Fibroblast of mammary gland (primary cell): ENCODE data around the gene ANK3.

Source experiments
- DNase-seq: peaks from one replicate; pipeline ENCODE4 v3.0.0-alpha.2; 2010; ENCODE audit warnings: low read depth
- H3K4me3 ChIP-seq: 2 replicates; pipeline ENCODE4 v1.5.1; 2011; ENCODE audit warnings: low read depth, mild to moderate bottlenecking, low read length, moderate library complexity; ENCODE audit not compliant: control insufficient read depth
- TF ChIP-seq, protein P1 (sequence below): conservative IDR thresholded peaks from 2 replicates; pipeline ENCODE4 v1.5.1; 2011; ENCODE audit warnings: low read depth, low read length, inconsistent platforms; ENCODE audit not compliant: control insufficient read depth, insufficient read depth

The ANK3 gene

DNA sequence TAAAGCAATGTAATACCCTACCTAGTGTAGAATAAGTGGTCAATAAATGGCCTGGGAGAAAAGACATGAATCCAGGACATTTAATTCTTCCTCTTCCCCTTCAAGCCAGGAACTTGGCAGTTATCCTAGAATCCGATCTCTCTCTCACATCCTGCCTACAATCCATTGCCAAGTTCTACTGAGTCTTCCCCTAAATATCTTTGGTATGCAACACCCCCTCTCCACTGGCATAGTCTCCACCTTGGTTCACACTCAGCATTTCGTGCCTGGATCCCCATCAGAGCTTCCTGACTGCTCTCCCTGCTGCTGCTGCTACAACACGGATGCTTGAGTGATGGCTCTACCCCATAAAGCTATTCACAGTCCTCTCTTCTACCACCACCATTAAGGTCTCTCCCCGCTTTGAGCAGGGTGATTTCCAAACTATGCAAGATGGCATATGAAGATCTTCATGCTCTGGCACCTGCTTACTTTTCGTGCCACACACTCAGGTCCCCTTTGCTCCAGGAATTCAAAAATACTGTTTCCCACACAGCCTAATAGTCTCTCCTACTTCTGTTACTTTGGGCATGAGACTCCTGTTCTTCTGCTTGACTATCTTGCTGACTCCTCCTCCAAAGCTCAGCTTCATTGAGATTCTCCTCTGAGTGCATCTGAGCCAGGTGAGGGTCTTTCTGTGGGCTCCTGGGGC lies 4.8 kb downstream of the ANK3 start:
- H3K4me3 ChIP-seq = no peak overlapping the region
- TF ChIP-seq, protein P1, sequence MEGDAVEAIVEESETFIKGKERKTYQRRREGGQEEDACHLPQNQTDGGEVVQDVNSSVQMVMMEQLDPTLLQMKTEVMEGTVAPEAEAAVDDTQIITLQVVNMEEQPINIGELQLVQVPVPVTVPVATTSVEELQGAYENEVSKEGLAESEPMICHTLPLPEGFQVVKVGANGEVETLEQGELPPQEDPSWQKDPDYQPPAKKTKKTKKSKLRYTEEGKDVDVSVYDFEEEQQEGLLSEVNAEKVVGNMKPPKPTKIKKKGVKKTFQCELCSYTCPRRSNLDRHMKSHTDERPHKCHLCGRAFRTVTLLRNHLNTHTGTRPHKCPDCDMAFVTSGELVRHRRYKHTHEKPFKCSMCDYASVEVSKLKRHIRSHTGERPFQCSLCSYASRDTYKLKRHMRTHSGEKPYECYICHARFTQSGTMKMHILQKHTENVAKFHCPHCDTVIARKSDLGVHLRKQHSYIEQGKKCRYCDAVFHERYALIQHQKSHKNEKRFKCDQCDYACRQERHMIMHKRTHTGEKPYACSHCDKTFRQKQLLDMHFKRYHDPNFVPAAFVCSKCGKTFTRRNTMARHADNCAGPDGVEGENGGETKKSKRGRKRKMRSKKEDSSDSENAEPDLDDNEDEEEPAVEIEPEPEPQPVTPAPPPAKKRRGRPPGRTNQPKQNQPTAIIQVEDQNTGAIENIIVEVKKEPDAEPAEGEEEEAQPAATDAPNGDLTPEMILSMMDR = no peak
- peak; percentile 97 for DNase-seq

GRCh38 chr10:60384011-60384410 lies 5.7 kb downstream of the ANK3 start:
- peak; percentile 58 for DNase-seq
- TF ChIP-seq, protein P1 = no peak

GRCh38 chr10:60382946-60383681 lies 6.6 kb downstream of the ANK3 start:
- DNase-seq = peak; percentile 63
- TF ChIP-seq, protein P1 = no peak
- no peak overlapping the region for H3K4me3 ChIP-seq

More at GRCh38 chr10:60384011-60384410, 5.7 kb downstream of the ANK3 start:
- no peak overlapping the region for H3K4me3 ChIP-seq

DNA sequence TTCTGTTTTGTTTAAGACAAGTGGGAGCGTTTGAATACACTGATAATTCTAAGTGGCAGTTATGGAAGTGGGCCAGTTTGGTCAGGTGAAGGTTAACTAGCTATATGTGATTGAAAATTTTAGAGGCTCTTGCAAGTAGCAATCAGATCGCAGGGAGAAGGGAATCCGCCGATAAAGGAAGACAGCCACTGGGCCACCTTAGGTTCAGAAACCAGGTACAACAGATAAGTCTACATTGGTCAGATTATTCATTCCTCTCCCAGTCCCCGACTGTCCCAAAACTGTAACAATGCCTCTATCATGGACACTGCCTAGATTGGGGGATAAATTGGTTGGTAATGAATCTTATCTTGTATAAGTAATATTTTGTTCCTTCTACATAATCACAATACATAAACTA lies 8.9 kb downstream of the ANK3 start:
- TF ChIP-seq, protein P1 = no peak
- no peak for DNase-seq
- no peak overlapping the region for H3K4me3 ChIP-seq

GRCh38 chr10:60377955-60378354 lies 11.7 kb downstream of the ANK3 start:
- peak; percentile 37 for DNase-seq
- TF ChIP-seq, protein P1 = no peak
- H3K4me3 ChIP-seq = no peak overlapping the region

DNA sequence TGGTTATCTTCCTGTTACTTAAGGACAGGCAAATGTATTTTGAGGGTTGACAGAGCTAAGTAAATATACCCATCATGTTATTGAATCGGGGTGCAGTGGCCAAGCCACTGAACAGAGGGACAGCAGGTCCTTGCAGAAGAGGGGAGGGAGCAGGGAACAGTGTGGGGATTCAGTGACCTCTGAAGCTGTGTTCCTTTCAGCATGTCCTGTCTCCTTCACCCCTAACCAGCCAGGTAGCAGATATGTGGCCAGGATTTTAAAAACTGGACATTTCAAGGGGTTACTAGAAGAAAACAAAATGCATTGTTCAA lies 12.7 kb downstream of the ANK3 start:
- TF ChIP-seq, protein P1 = no peak
- DNase-seq = no peak
- no peak overlapping the region for H3K4me3 ChIP-seq
